K562 (cell line): Measurements from ENCODE around the gene PPARD. TPM values are rescaled to one million over a fixed set of nuclear protein-coding genes. Genes with fewer than 3 reads are reported as not detected.
A peak's percentile ranks its signal among the peaks of the same experiment; 100 is the strongest.

Experiments
- HNRNPK ChIP-seq: fragments of 200-400 bp; formaldehyde crosslinking; IDR thresholded peaks from one replicate; pipeline ENCODE4 v1.6.1; 2018; ENCODE audit warnings: mild to moderate bottlenecking, low read depth, low read length; ENCODE audit not compliant: poor library complexity, severe bottlenecking
- KHSRP ChIP-seq: fragments of 450-650 bp; IDR thresholded peaks from 2 replicates; pipeline ENCODE4 v1.6.1; 2017
- MGA ChIP-seq: fragments of 450-650 bp; IDR thresholded peaks from 2 replicates; pipeline ENCODE4 v1.6.1; 2016; ENCODE audit warnings: mild to moderate bottlenecking, moderate library complexity
- NEUROD1 ChIP-seq: fragments of 150-350 bp; IDR thresholded peaks from 2 replicates; pipeline ENCODE4 v1.6.1; 2014; ENCODE audit warnings: borderline replicate concordance, low read length, low read depth; ENCODE audit not compliant: partially characterized antibody
- NFATC3 ChIP-seq: fragments of 450-650 bp; IDR thresholded peaks from 2 replicates; pipeline ENCODE4 v1.6.1; 2017; ENCODE audit warnings: mild to moderate bottlenecking
- NKRF ChIP-seq: fragments of 450-650 bp; IDR thresholded peaks from 2 replicates; pipeline ENCODE4 v1.6.1; 2016; ENCODE audit warnings: borderline replicate concordance
- PREB ChIP-seq: sonication (generic); formaldehyde crosslinking; IDR thresholded peaks from 2 replicates; pipeline ENCODE4 v1.8.1; 2023; ENCODE audit warnings: mild to moderate bottlenecking, missing genetic modification reagents
- RBM39 ChIP-seq: fragments of 200-400 bp; formaldehyde crosslinking; optimal IDR thresholded peaks from 2 replicates; pipeline ENCODE3; 2018; ENCODE audit warnings: low read depth, low read length
- SNAPC5 ChIP-seq: fragments of 250-450 bp; sonication (Bioruptor Pico); IDR thresholded peaks from 2 replicates; pipeline ENCODE4 v1.8.0; 2021; ENCODE audit warnings: moderate library complexity, mild to moderate bottlenecking, inconsistent platforms
- SREBF1 ChIP-seq: fragments of 150-350 bp; IDR thresholded peaks from 2 replicates; pipeline ENCODE4 v1.6.1; 2014; ENCODE audit warnings: antibody characterized with exemption, low read depth, low read length, borderline replicate concordance
- ZNF586 ChIP-seq: fragments of 450-650 bp; formaldehyde crosslinking; conservative IDR thresholded peaks from 2 replicates; pipeline ENCODE4 v1.4.0; 2020; ENCODE audit warnings: mild to moderate bottlenecking, moderate library complexity
- ZNF589 ChIP-seq: fragments of 200-800 bp; sonication (Bioruptor generic); IDR thresholded peaks from 2 replicates; pipeline ENCODE4 v1.6.1; 2016; ENCODE audit warnings: low read depth, missing genetic modification characterization, missing compliant biosample characterization
- polyA plus RNA-seq, 8 experiments: library from polyadenylated mRNA; depleted of rRNA in 4 of 8; stranded (reverse) in 5 of 8; unstranded in 3 of 8; fragments of >200 nt; fragmentation: Nextera tagmentation in 2 of 8; fragmentation: Illumina TruSeq in 1 of 8; extraction: Ambion mirVana in 2 of 8; extraction: Trizol in 1 of 8; gene quantifications; 2 replicates each; pipeline versions ENCODE4 v1.2.1 to v1.2.3, GENCODE V29; 2011 to 2014; ENCODE audit warnings: inconsistent platforms in 1 of 8, missing spikeins in 1 of 8
- total RNA-seq, 7 experiments: library from RNA; depleted of rRNA in 6 of 7; stranded (reverse); fragments of >200 nt in 6 of 7; fragmentation: Illumina TruSeq in 2 of 7; extraction: Trizol in 2 of 7; gene quantifications; 2 replicates each; pipeline versions ENCODE4 v1.2.1 to v1.2.3, GENCODE V29; 2011 to 2021; ENCODE audit warnings: low replicate concordance in 1 of 7

Gene PPARD
- total and polyA plus RNA-seq, 9 of the 15 experiments (the other 6 are each of a cell fraction or from before 2014, with no cell fraction given) = 0.14 to 13.2 (median 3.8) TPM

- TF ChIP-seq SREBF1 (no peak), SNAPC5 (CRISPR knock-in tag) (no peak), MGA (peak; percentile 77), NKRF (no peak; the same call in 1 of the 2 replicates), NFATC3 (no peak), ZNF586 (CRISPR knock-in tag) (no peak), PREB (CRISPR knock-in tag) (peak; percentile 58; the same call in 1 of the 2 replicates), NEUROD1 (peak; percentile 73), HNRNPK (no peak), KHSRP (no peak), ZNF589 (CRISPR knock-in tag) (peak; percentile 77), RBM39 (no peak)
Measured at GRCh38 chr6:35297601-35298481, 44.5 kb upstream of the PPARD start, which contains the start of gene DEF6 (continued).
